A549 (cell line): ENCODE data around the gene TP53I11.

Experiments
- CTCF ChIP-seq: fragments of >200 bp; sonication (Bioruptor Twin); formaldehyde crosslinking; IDR thresholded peaks from 3 replicates; pipeline ENCODE4 v1.5.1; 2016
- NFE2L2 ChIP-seq: fragments of 150-350 bp; conservative IDR thresholded peaks from 2 replicates; pipeline ENCODE4 v1.6.1; 2014; ENCODE audit warnings: low read length

DNA sequence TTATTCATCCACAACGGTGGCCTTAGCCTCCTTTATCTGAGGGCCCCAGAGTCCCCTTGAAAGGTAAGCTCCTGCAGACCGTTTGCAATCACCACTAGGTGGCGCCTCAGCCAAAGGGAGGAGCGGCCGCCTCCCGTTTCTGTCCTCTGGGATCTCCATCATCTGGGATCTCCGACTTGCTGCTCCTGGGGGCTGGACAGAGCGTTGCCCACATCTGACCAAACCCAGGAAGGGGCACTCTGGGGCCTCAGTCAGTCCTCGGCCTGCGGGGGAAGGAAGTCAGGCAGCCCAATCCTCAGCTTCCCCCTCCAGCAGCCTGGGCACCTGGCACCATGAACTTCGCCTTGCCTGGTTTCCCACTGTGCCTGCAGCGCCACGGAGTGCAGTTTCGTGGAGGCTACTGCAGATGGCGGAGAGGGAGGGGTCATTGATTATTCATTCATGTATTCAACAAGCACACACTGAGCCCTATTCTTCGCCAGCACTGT, 23.5 kb downstream of the TP53I11 start:
- TF ChIP-seq CTCF (peak; percentile 91), NFE2L2 (no peak)
